ENCODE measurements around the gene SLC16A6.

DNA sequence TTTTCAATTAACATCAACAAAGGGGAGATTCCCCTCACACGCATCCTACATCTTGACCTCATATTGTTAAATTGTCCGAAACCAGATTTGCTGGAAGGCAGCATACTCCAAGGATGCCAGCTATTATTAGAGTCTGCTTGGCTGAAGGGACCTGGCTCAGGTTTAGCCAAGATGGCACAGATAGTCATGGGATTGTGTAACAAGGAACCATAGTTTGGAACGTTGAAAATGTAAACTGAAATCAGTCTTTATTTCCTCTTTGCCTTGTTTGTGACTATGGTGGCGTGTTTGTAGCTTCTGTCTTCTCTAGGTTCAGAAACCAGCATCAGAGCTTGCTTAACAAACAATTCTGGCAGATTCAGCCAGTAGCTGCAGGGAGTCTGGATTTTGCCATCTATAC is 6.3 kb upstream of the SLC16A6 start:
- no peak for TF ChIP-seq POLR2A (IDR thresholded peaks at IDR 0.05; ENCODE audit: extremely low read depth, insufficient read length)
- TF ChIP-seq, protein P1, sequence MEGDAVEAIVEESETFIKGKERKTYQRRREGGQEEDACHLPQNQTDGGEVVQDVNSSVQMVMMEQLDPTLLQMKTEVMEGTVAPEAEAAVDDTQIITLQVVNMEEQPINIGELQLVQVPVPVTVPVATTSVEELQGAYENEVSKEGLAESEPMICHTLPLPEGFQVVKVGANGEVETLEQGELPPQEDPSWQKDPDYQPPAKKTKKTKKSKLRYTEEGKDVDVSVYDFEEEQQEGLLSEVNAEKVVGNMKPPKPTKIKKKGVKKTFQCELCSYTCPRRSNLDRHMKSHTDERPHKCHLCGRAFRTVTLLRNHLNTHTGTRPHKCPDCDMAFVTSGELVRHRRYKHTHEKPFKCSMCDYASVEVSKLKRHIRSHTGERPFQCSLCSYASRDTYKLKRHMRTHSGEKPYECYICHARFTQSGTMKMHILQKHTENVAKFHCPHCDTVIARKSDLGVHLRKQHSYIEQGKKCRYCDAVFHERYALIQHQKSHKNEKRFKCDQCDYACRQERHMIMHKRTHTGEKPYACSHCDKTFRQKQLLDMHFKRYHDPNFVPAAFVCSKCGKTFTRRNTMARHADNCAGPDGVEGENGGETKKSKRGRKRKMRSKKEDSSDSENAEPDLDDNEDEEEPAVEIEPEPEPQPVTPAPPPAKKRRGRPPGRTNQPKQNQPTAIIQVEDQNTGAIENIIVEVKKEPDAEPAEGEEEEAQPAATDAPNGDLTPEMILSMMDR (IDR thresholded peaks at IDR 0.05; ENCODE audit: low read depth, low read length) = no peak
- TF ChIP-seq MYC (IDR thresholded peaks at IDR 0.05; ENCODE audit: low read depth, low read length) = no peak
- no peak for TF ChIP-seq MAX (IDR thresholded peaks at IDR 0.05; ENCODE audit: low read depth, low read length)
